HG02623 (cell line): ENCODE results near the gene SLC13A3.

Source experiments
- ATAC-seq: cut with Tn5 transposase; IDR thresholded peaks from one replicate; pipeline ENCODE4 v1.9.1; 2021; ENCODE audit warnings: moderate library complexity; ENCODE audit not compliant: unreplicated experiment

SLC13A3 gene

GRCh38 chr20:46660487-46660886 is 9.2 kb upstream of the SLC13A3 start:
- no peak for ATAC-seq

GRCh38 chr20:46657618-46658017 is 6.4 kb upstream of the SLC13A3 start:
- no peak for ATAC-seq

GRCh38 chr20:46657137-46657536 is 5.9 kb upstream of the SLC13A3 start:
- no peak for ATAC-seq

- ATAC-seq = no peak
These were observed 1.4 kb upstream of the SLC13A3 start for GRCh38 chr20:46652699-46653098.

GRCh38 chr20:46650575-46651090 is 626 bp downstream of the SLC13A3 start:
- no peak for ATAC-seq

GRCh38 chr20:46649965-46650542 is 1.2 kb downstream of the SLC13A3 start:
- no peak for ATAC-seq

GRCh38 chr20:46649650-46649949 is 1.7 kb downstream of the SLC13A3 start:
- no peak for ATAC-seq

GRCh38 chr20:46648903-46649649 is 2.2 kb downstream of the SLC13A3 start:
- ATAC-seq = no peak

- ATAC-seq = no peak
These were observed 3.8 kb downstream of the SLC13A3 start for GRCh38 chr20:46647469-46647868.

GRCh38 chr20:46646659-46647380 is 4.4 kb downstream of the SLC13A3 start:
- ATAC-seq = no peak

GRCh38 chr20:46646122-46646521 is 5.1 kb downstream of the SLC13A3 start:
- ATAC-seq = no peak

- no peak for ATAC-seq
These were observed 6.5 kb downstream of the SLC13A3 start for GRCh38 chr20:46644733-46645132.

- ATAC-seq = no peak
These were observed 7.1 kb downstream of the SLC13A3 start for GRCh38 chr20:46644160-46644559.

GRCh38 chr20:46642969-46643343 is 8.3 kb downstream of the SLC13A3 start:
- ATAC-seq = no peak

GRCh38 chr20:46642265-46642968 is 8.8 kb downstream of the SLC13A3 start:
- no peak for ATAC-seq

GRCh38 chr20:46641424-46641823 is 9.8 kb downstream of the SLC13A3 start:
- no peak for ATAC-seq

- ATAC-seq = no peak
These were observed 10.5 kb downstream of the SLC13A3 start for GRCh38 chr20:46640536-46641311.

- ATAC-seq = no peak
These were observed 11.2 kb downstream of the SLC13A3 start for GRCh38 chr20:46640044-46640443.

- ATAC-seq = no peak
These were observed 11.7 kb downstream of the SLC13A3 start for GRCh38 chr20:46639587-46639986.

GRCh38 chr20:46638898-46639274 is 12.4 kb downstream of the SLC13A3 start:
- no peak for ATAC-seq
